Brain microvascular endothelial cell (primary cell): ENCODE measurements around the gene ZNF594.
"Not testable (repeated sequence)": the region's sequence is repeated elsewhere in the genome, so short reads cannot be mapped to it uniquely, and the experiment has no call there.

Source experiments
- DNase-seq: peaks from one replicate; pipeline ENCODE4 v3.0.0-alpha.2; 2020
- H3K27ac ChIP-seq: fragments of 250-450 bp; sonication (Bioruptor Pico); 2 replicates; pipeline ENCODE4 v1.5.1; 2020; ENCODE audit warnings: mild to moderate bottlenecking, moderate library complexity
- H3K27me3 ChIP-seq: fragments of 250-450 bp; sonication (Bioruptor Pico); replicated peaks from 2 replicates; pipeline ENCODE4 v1.5.1; 2020; ENCODE audit warnings: mild to moderate bottlenecking
- H3K36me3 ChIP-seq: fragments of 250-450 bp; sonication (Bioruptor Pico); replicated peaks from 2 replicates; pipeline ENCODE4 v1.5.1; 2020; ENCODE audit warnings: mild to moderate bottlenecking
- H3K4me3 ChIP-seq: 2 replicates; pipeline ENCODE4 v1.5.1; 2011; ENCODE audit warnings: low read depth, mild to moderate bottlenecking, control low read depth, low read length, moderate library complexity
- CTCF ChIP-seq: IDR thresholded peaks from 2 replicates; pipeline ENCODE4 v1.5.1; 2011; ENCODE audit warnings: low read depth, mild to moderate bottlenecking, moderate library complexity, low read length, control low read depth, inconsistent platforms; ENCODE audit errors: missing control alignments
- in situ Hi-C: cut with HindIII; loops from 2 replicates; pipeline ENCODE4 v1.10.0; 2017; ENCODE audit warnings: low sequenced_read_pairs, low pct_ligation_motif_present

The ZNF594 gene

GRCh38 chr17:5179003-5179402, 12.7 kb downstream of the ZNF594 start:
- no peak for DNase-seq
- in situ Hi-C loops = no loop called here
- Histone ChIP-seq H3K4me3 (no peak overlapping the region), H3K27me3 (no peaks in the 10 kb centered on the region), H3K27ac (no peak overlapping the region), H3K36me3 (peaks cover 7% of the 10 kb centered on the region)
- TF ChIP-seq CTCF = no peak

GRCh38 chr17:5175027-5175426, 16.6 kb downstream of the ZNF594 start:
- in situ Hi-C loops, H3K36me3 ChIP-seq: not testable (repeated sequence)

GRCh38 chr17:5165791-5166564, 25.7 kb downstream of the ZNF594 start:
- DNase-seq = peak; percentile 25
- H3K27ac ChIP-seq = peak overlapping the region; percentile 67
- H3K27me3 ChIP-seq, H3K4me3 ChIP-seq, H3K36me3 ChIP-seq, in situ Hi-C loops: not testable (repeated sequence)

More at GRCh38 chr17:5175027-5175426, 16.6 kb downstream of the ZNF594 start:
- H3K27me3 ChIP-seq, H3K4me3 ChIP-seq, DNase-seq, H3K27ac ChIP-seq: not testable (repeated sequence)

- Histone ChIP-seq H3K4me3 (no peak overlapping the region), H3K27ac (no peak overlapping the region), H3K36me3 (no peaks in the 10 kb centered on the region), H3K27me3 (no peaks in the 10 kb centered on the region)
- in situ Hi-C loops = no loop called here
- no peak for DNase-seq
- TF ChIP-seq CTCF = no peak
These were observed 27.2 kb downstream of the ZNF594 start for GRCh38 chr17:5164436-5164835.

- in situ Hi-C loops, H3K27me3 ChIP-seq, H3K4me3 ChIP-seq, H3K27ac ChIP-seq, H3K36me3 ChIP-seq, DNase-seq: not testable (repeated sequence)
These were observed 29.9 kb downstream of the ZNF594 start for GRCh38 chr17:5161793-5162192.

GRCh38 chr17:5160702-5161101, 31.0 kb downstream of the ZNF594 start:
- H3K4me3 ChIP-seq, in situ Hi-C loops, H3K36me3 ChIP-seq, DNase-seq, H3K27me3 ChIP-seq, H3K27ac ChIP-seq: not testable (repeated sequence)

GRCh38 chr17:5146122-5146521, 45.5 kb downstream of the ZNF594 start:
- DNase-seq, H3K4me3 ChIP-seq, H3K36me3 ChIP-seq, H3K27ac ChIP-seq, H3K27me3 ChIP-seq, in situ Hi-C loops: not testable (repeated sequence)

GRCh38 chr17:5142877-5143276, 48.8 kb downstream of the ZNF594 start:
- H3K27me3 ChIP-seq, H3K27ac ChIP-seq, DNase-seq, H3K4me3 ChIP-seq, in situ Hi-C loops, H3K36me3 ChIP-seq: not testable (repeated sequence)

- DNase-seq = no peak
- Histone ChIP-seq H3K36me3 (no peaks in the 10 kb centered on the region), H3K4me3 (no peak overlapping the region), H3K27me3 (no peaks in the 10 kb centered on the region), H3K27ac (no peak overlapping the region)
- in situ Hi-C loops = no loop called here
- TF ChIP-seq CTCF = no peak
These were observed 52.3 kb downstream of the ZNF594 start for GRCh38 chr17:5139458-5139732.
